HFFc6 (cell line): ENCODE measurements around the gene ZBTB5. TPM values are rescaled to one million over a fixed set of nuclear protein-coding genes. Genes with fewer than 3 reads are reported as not detected.
"Not testable (repeated sequence)": the region's sequence is repeated elsewhere in the genome, so short reads cannot be mapped to it uniquely, and the experiment has no call there.

Experiments
- DNase-seq: peaks from one replicate; pipeline ENCODE4 v3.0.0-alpha.2; 2018
- H3K27ac Mint-ChIP-seq: 2 replicates; pipeline ENCODE4 v1.8.0; 2020; ENCODE audit warnings: mild to moderate bottlenecking, mixed read lengths
- H3K27me3 Mint-ChIP-seq: 2 replicates; pipeline ENCODE4 v1.8.0; 2021; ENCODE audit warnings: mild to moderate bottlenecking, moderate library complexity, mixed read lengths; ENCODE audit not compliant: insufficient read depth
- H3K36me3 Mint-ChIP-seq: 2 replicates; pipeline ENCODE4 v1.8.0; 2021; ENCODE audit warnings: low read depth, mixed read lengths
- H3K4me1 Mint-ChIP-seq: 2 replicates; pipeline ENCODE4 v1.8.0; 2020; ENCODE audit warnings: low read depth, mixed read lengths
- H3K4me3 Mint-ChIP-seq: 2 replicates; pipeline ENCODE4 v1.8.0; 2020; ENCODE audit warnings: mild to moderate bottlenecking, moderate library complexity, mixed read lengths
- H3K9me3 Mint-ChIP-seq: 2 replicates; pipeline ENCODE4 v1.8.0; 2020; ENCODE audit warnings: mild to moderate bottlenecking, mixed read lengths
- CTCF ChIP-seq: fragments of 200-600 bp; sonication (generic); IDR thresholded peaks from 2 replicates; pipeline ENCODE4 v1.5.0; 2021; ENCODE audit warnings: antibody characterized with exemption, mild to moderate bottlenecking
- total RNA-seq, 6 experiments: library from RNA; stranded (reverse); fragmentation: NEBNext Ultra II Directional; extraction: Animal tissue kit (Norgen Biotek cat#: 25700); gene quantifications; 2 replicates in 1 of 6; 3 replicates in 5 of 6; pipeline ENCODE4 v1.2.3, GENCODE V29; 2021

ZBTB5 gene
- total RNA-seq, 6 experiments from 2014 or later: 4.6 to 5.9 (median 5.3) TPM

DNA sequence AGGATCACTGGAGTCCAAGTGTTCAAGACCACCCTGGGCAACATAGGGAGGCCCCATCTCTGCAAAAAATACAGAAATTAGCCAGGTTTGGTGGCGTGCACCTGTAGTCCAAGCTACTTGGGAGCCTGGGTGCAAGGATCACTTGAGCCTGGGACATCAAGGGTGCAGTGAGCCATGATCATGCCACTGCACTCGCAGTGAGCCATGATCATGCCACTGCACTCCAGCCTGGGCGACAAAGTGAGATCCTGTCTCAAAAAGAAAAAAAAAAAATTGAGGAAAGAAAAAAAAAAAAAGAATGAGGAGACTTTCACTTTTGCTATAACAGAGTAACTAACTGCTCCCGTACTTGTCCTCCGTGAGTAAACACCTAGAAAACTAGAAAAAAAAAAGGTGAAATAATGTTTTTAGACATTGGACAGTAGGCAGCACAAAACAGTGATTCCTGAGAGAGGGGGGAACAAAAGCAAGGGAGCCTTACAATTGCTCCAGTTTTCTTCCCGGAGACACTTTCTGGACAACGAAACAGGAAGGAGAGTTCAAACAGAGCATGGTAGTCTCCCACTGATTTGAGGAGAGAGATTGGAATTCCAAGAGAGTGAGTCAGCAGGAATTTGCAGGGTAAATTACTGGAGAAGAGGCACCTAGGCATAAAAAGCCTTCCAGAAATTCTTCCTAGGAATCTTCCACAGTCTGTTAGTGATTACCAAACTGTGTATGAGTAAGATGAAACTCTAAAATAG, 6.9 kb upstream of the ZBTB5 start:
- Mint-ChIP-seq H3K9me3 (no peaks in the 10 kb centered on the region; the same call in 1 of the 2 replicates), H3K36me3 (peaks cover 5% of the 10 kb centered on the region; the same call in 1 of the 2 replicates), H3K27me3 (peaks cover 8% of the 10 kb centered on the region), H3K4me3 (peak overlapping the region; percentile 90), H3K27ac (peak overlapping the region; percentile 94), H3K4me1 (peaks cover 18% of the 10 kb centered on the region)
- DNase-seq: peak; percentile 97
- no peak for TF ChIP-seq CTCF

GRCh38 chr9:37468620-37469019, 3.4 kb upstream of the ZBTB5 start:
- Mint-ChIP-seq H3K27ac (no peak overlapping the region), H3K4me3 (no peak overlapping the region), H3K27me3 (peaks cover 5% of the 10 kb centered on the region; the same call in 1 of the 2 replicates), H3K4me1 (peaks cover 32% of the 10 kb centered on the region), H3K36me3 (0 out of 2 replicates have a peak, but pooled peaks cover 5% of the 10 kb centered on the region), H3K9me3 (no peaks in the 10 kb centered on the region)
- no peak for TF ChIP-seq CTCF
- DNase-seq: no peak

- Mint-ChIP-seq H3K36me3 (peaks cover 16% of the 10 kb centered on the region), H3K4me1 (peaks cover 38% of the 10 kb centered on the region), H3K27ac (peak overlapping the region; percentile 99; the same call in 1 of the 2 replicates)
- not testable (repeated sequence) for H3K9me3 Mint-ChIP-seq, DNase-seq, H3K4me3 Mint-ChIP-seq, H3K27me3 Mint-ChIP-seq
Measured at GRCh38 chr9:37467530-37467929, 2.3 kb upstream of the ZBTB5 start.

- no peaks in the 10 kb centered on the region for H3K9me3 Mint-ChIP-seq
- peaks cover 36% of the 10 kb centered on the region for H3K4me1 Mint-ChIP-seq
- peak; percentile 69 for DNase-seq
- peak overlapping the region; percentile 89 for H3K4me3 Mint-ChIP-seq
- H3K36me3 Mint-ChIP-seq: peaks cover 17% of the 10 kb centered on the region
- peaks cover 4% of the 10 kb centered on the region; the same call in 1 of the 2 replicates for H3K27me3 Mint-ChIP-seq
- TF ChIP-seq CTCF: no peak
- H3K27ac Mint-ChIP-seq: peak overlapping the region; percentile 99
Measured at GRCh38 chr9:37466037-37466709, 923 bp upstream of the ZBTB5 start.

DNA sequence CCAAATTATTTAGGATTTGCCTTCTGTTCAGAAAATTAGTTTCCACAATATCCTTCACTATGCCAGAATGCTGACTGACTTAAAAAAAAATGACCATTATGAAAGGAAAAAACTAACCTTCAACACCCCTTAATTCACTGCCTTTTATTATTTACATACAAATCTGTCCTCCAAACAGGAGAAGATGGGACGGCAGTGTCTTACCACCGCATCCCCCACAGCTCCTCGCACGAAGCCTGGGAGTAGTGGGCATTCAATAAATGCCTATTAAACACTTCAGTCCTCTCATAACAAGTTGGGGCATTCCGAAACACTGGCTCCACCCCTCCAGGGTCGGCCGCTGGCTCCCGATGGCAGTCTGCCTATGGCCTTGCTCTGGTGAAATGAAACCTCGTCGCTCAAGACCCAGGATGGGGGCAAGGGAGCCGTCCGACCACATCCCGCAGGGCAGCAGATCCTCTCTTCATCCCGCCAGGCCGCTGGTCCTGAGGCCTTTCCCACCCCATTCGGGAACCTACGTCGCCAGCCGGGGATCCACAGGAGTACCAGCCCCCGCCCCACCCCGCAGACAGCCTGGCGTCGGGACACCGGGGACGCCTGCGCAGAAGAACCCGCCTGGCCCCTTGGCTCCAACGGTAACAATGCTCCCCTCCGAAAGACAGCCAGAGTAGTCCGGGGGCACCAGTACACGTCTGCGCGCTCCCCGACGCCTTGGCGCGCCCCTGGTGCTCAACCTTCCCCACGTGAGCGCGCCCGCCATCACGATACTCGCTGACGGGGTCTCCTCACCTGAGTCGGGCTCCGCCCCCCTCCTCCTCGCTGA, 613 bp downstream of the ZBTB5 start:
- Mint-ChIP-seq H3K36me3 (peaks cover 17% of the 10 kb centered on the region), H3K4me3 (peak overlapping the region; percentile 89), H3K9me3 (no peaks in the 10 kb centered on the region), H3K27ac (peak overlapping the region; percentile 99), H3K4me1 (peaks cover 34% of the 10 kb centered on the region), H3K27me3 (peaks cover 4% of the 10 kb centered on the region; the same call in 1 of the 2 replicates)
- DNase-seq: peak; percentile 54
- no peak; the same call in 1 of the 2 replicates for TF ChIP-seq CTCF
